Measurements from ENCODE around the gene TMEM219.

DNA sequence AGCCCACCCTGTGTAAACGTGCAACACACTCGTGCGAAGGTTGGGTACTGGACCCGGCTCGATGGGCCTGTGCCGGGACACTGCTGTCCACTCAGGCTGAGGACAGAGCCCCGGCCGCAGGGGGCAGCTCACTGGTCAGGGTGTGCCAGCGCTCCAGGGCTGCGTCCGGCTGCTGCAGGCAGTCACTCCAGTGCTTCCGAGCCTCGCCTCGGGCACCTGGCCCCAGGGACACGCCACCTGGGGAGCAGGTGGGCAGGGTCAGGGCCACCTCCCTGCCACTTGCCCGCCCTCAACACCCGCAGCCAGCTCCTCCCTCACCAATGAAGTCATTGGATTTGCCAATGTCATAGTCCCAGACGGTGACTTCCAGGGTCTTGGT is 44.2 kb downstream of the TMEM219 start:
- TF ChIP-seq TP53 (CRISPR knock-in tag; IDR thresholded peaks at IDR 0.05) (no peak), MYBL2 (CRISPR knock-in tag; IDR thresholded peaks at IDR 0.05) (no peak)
- TF ChIP-seq, protein P1, sequence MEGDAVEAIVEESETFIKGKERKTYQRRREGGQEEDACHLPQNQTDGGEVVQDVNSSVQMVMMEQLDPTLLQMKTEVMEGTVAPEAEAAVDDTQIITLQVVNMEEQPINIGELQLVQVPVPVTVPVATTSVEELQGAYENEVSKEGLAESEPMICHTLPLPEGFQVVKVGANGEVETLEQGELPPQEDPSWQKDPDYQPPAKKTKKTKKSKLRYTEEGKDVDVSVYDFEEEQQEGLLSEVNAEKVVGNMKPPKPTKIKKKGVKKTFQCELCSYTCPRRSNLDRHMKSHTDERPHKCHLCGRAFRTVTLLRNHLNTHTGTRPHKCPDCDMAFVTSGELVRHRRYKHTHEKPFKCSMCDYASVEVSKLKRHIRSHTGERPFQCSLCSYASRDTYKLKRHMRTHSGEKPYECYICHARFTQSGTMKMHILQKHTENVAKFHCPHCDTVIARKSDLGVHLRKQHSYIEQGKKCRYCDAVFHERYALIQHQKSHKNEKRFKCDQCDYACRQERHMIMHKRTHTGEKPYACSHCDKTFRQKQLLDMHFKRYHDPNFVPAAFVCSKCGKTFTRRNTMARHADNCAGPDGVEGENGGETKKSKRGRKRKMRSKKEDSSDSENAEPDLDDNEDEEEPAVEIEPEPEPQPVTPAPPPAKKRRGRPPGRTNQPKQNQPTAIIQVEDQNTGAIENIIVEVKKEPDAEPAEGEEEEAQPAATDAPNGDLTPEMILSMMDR (IDR thresholded peaks at IDR 0.05), result no peak
- TF ChIP-seq, protein P2, sequence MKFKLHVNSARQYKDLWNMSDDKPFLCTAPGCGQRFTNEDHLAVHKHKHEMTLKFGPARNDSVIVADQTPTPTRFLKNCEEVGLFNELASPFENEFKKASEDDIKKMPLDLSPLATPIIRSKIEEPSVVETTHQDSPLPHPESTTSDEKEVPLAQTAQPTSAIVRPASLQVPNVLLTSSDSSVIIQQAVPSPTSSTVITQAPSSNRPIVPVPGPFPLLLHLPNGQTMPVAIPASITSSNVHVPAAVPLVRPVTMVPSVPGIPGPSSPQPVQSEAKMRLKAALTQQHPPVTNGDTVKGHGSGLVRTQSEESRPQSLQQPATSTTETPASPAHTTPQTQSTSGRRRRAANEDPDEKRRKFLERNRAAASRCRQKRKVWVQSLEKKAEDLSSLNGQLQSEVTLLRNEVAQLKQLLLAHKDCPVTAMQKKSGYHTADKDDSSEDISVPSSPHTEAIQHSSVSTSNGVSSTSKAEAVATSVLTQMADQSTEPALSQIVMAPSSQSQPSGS (CRISPR knock-in tag; IDR thresholded peaks at IDR 0.05; ENCODE audit: borderline replicate concordance, low read depth), result no peak
- TF ChIP-seq, protein P3, sequence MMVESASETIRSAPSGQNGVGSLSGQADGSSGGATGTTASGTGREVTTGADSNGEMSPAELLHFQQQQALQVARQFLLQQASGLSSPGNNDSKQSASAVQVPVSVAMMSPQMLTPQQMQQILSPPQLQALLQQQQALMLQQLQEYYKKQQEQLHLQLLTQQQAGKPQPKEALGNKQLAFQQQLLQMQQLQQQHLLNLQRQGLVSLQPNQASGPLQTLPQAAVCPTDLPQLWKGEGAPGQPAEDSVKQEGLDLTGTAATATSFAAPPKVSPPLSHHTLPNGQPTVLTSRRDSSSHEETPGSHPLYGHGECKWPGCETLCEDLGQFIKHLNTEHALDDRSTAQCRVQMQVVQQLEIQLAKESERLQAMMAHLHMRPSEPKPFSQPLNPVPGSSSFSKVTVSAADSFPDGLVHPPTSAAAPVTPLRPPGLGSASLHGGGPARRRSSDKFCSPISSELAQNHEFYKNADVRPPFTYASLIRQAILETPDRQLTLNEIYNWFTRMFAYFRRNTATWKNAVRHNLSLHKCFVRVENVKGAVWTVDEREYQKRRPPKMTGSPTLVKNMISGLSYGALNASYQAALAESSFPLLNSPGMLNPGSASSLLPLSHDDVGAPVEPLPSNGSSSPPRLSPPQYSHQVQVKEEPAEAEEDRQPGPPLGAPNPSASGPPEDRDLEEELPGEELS (CRISPR knock-in tag; IDR thresholded peaks at IDR 0.05), result no peak
- TF ChIP-seq, protein P4, sequence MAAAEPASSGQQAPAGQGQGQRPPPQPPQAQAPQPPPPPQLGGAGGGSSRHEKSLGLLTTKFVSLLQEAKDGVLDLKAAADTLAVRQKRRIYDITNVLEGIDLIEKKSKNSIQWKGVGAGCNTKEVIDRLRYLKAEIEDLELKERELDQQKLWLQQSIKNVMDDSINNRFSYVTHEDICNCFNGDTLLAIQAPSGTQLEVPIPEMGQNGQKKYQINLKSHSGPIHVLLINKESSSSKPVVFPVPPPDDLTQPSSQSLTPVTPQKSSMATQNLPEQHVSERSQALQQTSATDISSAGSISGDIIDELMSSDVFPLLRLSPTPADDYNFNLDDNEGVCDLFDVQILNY (CRISPR knock-in tag; IDR thresholded peaks at IDR 0.05), result no peak
